Gastrocnemius medialis (tissue), 4 donors: Measurements from ENCODE around the gene KRT79.

Experiments used
- POLR2A ChIP-seq, 2 donors: fragments of 450-650 bp; IDR thresholded peaks; one replicate each; pipeline ENCODE4 v1.6.1; 2017; ENCODE audit warnings: antibody characterized with exemption in 2 of 2, mild to moderate bottlenecking in 2 of 2, moderate library complexity in 2 of 2
- TF ChIP-seq, protein P1 (sequence below), 5 experiments: fragments of 450-650 bp in 3 of 5; fragments of 200-600 bp in 2 of 5; sonication (generic) in 2 of 5; IDR thresholded peaks in 4 of 5; conservative IDR thresholded peaks in 1 of 5; 1 replicate in 4 of 5; 2 replicates in 1 of 5; pipeline ENCODE4 v1.5.1; 2016 to 2019; ENCODE audit warnings: antibody characterized with exemption in 5 of 5, mild to moderate bottlenecking in 3 of 5, moderate library complexity in 3 of 5

DNA sequence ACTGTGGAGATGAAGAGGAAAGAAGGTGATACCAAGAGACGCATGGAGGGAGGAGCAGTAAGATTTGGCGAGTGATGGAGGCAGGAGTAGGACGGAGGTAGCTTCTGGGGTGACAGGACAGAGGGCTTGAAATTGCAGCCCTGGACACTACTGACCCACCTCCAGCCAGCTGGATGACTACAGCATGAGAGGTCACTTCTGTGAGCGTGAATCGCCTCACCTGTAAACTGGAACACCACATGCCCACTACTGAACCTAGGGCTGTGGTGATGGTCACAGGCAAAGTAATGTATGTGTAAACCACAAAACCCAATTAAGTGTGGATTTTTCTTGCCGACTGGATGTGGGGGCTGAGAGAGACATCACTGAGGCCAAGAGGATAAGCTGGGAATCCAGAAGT lies 13.6 kb downstream of the KRT79 start:
- TF ChIP-seq POLR2A (IDR thresholded peaks at IDR 0.05) = no peak
- TF ChIP-seq, protein P1, sequence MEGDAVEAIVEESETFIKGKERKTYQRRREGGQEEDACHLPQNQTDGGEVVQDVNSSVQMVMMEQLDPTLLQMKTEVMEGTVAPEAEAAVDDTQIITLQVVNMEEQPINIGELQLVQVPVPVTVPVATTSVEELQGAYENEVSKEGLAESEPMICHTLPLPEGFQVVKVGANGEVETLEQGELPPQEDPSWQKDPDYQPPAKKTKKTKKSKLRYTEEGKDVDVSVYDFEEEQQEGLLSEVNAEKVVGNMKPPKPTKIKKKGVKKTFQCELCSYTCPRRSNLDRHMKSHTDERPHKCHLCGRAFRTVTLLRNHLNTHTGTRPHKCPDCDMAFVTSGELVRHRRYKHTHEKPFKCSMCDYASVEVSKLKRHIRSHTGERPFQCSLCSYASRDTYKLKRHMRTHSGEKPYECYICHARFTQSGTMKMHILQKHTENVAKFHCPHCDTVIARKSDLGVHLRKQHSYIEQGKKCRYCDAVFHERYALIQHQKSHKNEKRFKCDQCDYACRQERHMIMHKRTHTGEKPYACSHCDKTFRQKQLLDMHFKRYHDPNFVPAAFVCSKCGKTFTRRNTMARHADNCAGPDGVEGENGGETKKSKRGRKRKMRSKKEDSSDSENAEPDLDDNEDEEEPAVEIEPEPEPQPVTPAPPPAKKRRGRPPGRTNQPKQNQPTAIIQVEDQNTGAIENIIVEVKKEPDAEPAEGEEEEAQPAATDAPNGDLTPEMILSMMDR (IDR thresholded peaks at IDR 0.05 in 4 of 5, conservative IDR thresholded peaks at IDR 0.05 in 1 of 5) = no peak
